ENCODE results near the gene GDF11.

The GDF11 gene

DNA sequence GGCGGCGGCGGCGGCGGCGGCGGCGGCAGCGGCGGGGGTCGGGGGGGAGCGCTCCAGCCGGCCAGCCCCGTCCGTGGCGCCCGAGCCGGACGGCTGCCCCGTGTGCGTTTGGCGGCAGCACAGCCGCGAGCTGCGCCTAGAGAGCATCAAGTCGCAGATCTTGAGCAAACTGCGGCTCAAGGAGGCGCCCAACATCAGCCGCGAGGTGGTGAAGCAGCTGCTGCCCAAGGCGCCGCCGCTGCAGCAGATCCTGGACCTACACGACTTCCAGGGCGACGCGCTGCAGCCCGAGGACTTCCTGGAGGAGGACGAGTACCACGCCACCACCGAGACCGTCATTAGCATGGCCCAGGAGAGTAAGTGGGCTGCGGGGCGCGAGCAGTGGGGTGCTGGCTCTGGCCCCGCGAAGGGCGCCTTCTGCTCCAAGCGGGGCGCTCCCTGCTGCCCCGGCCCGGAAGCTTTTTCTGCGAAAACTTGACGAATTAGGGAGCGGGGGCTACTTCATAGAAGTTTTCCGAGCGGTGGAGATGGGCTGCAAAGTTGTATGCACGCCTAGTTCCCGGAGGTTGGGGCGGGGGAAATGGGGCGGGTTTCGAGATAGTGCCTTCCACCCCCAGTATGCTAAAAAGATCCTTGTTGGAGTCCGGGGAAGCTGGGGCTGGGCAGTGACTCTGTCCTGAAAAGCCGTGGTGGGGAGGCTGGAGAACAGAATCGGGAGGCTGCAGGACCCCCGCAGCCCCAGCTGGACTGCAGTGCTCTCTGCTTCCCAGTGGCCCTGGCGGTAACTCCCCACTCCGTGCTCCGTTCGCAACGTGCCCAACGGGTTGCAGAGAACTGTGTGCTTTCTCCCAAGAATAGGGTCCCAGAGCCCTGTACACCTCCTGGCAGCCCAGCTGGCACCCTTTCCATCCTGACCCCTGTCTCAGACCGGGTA is 751 bp downstream of the GDF11 start:
- peak overlapping the region; percentile 65 for H3K9ac ChIP-seq (ENCODE audit: low read length)
- peak overlapping the region; percentile 57 for H3K4me2 ChIP-seq (ENCODE audit: low read depth, low read length, poor library complexity, severe bottlenecking)
- no peaks in the 10 kb centered on the region for H3K36me3 ChIP-seq (ENCODE audit: low read length)
- H3K27ac ChIP-seq (ENCODE audit: low read depth, low read length) = no peak overlapping the region
- H3F3A ChIP-seq (ENCODE audit: insufficient read depth) = peaks cover 13% of the 10 kb centered on the region
- no peaks in the 10 kb centered on the region for H4K20me1 ChIP-seq (ENCODE audit: low read depth, low read length)
- peak overlapping the region; percentile 72 for H3K4me3 ChIP-seq (ENCODE audit: insufficient read depth, low read length, poor library complexity, severe bottlenecking)
- TF ChIP-seq EZH2phosphoT487 (conservative IDR thresholded peaks at IDR 0.05; ENCODE audit: low read length) = no peak
- TF ChIP-seq, protein P1, sequence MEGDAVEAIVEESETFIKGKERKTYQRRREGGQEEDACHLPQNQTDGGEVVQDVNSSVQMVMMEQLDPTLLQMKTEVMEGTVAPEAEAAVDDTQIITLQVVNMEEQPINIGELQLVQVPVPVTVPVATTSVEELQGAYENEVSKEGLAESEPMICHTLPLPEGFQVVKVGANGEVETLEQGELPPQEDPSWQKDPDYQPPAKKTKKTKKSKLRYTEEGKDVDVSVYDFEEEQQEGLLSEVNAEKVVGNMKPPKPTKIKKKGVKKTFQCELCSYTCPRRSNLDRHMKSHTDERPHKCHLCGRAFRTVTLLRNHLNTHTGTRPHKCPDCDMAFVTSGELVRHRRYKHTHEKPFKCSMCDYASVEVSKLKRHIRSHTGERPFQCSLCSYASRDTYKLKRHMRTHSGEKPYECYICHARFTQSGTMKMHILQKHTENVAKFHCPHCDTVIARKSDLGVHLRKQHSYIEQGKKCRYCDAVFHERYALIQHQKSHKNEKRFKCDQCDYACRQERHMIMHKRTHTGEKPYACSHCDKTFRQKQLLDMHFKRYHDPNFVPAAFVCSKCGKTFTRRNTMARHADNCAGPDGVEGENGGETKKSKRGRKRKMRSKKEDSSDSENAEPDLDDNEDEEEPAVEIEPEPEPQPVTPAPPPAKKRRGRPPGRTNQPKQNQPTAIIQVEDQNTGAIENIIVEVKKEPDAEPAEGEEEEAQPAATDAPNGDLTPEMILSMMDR (IDR thresholded peaks at IDR 0.05; ENCODE audit: insufficient read depth, low read length, poor library complexity, severe bottlenecking) = no peak
- H3K9me3 ChIP-seq (ENCODE audit: insufficient read depth, low read length) = no peaks in the 10 kb centered on the region
- H3K79me2 ChIP-seq (ENCODE audit: insufficient read depth, low read length) = no peaks in the 10 kb centered on the region
- no peaks in the 10 kb centered on the region for H3K9me2 ChIP-seq (replicated peaks; ENCODE audit: insufficient read depth, low read length)
- no peaks in the 10 kb centered on the region for H3K27me3 ChIP-seq (ENCODE audit: low read length)
- H2AFZ ChIP-seq (ENCODE audit: low read depth, low read length, severe bottlenecking) = peak overlapping the region; percentile 78

DNA sequence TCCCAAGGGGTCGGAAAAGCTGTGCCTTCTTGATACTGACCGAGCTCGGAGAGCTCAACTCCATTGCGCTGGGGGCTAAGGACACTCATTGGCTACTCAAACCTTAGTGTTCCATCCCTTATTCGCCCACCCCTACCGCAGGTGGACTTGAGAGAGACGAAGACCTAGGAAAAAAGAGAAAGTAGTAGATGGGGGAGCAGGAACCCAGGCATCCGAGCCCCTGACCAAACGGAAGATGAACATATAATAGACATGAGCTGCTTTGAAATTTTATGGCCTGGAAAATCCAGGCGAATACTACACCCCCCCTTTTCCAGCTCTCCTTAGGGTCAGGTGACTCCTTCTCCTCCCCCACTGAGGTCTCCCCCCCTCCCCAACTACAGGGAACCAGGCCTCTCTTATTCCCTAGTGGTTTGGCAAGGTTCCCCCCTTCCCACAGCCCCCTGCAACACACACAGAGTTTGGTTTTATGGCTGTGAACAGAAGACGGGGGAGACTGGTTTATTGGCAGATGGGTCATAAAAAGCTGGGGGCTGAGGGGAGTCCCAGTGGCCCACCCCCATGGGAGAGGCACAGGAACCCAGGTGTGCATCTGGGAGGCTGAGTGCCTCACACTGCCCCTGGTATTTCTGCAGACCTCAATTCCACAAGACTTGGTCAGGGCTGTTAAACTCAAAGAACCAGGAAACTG is 1.6 kb downstream of the GDF11 start:
- Histone ChIP-seq H2AFZ (ENCODE audit: low read depth, low read length, severe bottlenecking) (no peak overlapping the region), H3K4me3 (ENCODE audit: insufficient read depth, low read length, poor library complexity, severe bottlenecking) (peak overlapping the region; percentile 72), H3K9ac (ENCODE audit: low read length) (peak overlapping the region; percentile 65), H3K79me2 (ENCODE audit: insufficient read depth, low read length) (no peaks in the 10 kb centered on the region), H3K4me2 (ENCODE audit: low read depth, low read length, poor library complexity, severe bottlenecking) (peak overlapping the region; percentile 57), H3K9me2 (replicated peaks; ENCODE audit: insufficient read depth, low read length) (no peaks in the 10 kb centered on the region), H3K9me3 (ENCODE audit: insufficient read depth, low read length) (no peaks in the 10 kb centered on the region), H3F3A (ENCODE audit: insufficient read depth) (peaks cover 10% of the 10 kb centered on the region), H3K36me3 (ENCODE audit: low read length) (no peaks in the 10 kb centered on the region), H3K27me3 (ENCODE audit: low read length) (no peaks in the 10 kb centered on the region), H3K27ac (ENCODE audit: low read depth, low read length) (no peak overlapping the region), H4K20me1 (ENCODE audit: low read depth, low read length) (no peaks in the 10 kb centered on the region)
- TF ChIP-seq, protein P1 (IDR thresholded peaks at IDR 0.05; ENCODE audit: insufficient read depth, low read length, poor library complexity, severe bottlenecking) = no peak
- no peak for TF ChIP-seq EZH2phosphoT487 (conservative IDR thresholded peaks at IDR 0.05; ENCODE audit: low read length)

DNA sequence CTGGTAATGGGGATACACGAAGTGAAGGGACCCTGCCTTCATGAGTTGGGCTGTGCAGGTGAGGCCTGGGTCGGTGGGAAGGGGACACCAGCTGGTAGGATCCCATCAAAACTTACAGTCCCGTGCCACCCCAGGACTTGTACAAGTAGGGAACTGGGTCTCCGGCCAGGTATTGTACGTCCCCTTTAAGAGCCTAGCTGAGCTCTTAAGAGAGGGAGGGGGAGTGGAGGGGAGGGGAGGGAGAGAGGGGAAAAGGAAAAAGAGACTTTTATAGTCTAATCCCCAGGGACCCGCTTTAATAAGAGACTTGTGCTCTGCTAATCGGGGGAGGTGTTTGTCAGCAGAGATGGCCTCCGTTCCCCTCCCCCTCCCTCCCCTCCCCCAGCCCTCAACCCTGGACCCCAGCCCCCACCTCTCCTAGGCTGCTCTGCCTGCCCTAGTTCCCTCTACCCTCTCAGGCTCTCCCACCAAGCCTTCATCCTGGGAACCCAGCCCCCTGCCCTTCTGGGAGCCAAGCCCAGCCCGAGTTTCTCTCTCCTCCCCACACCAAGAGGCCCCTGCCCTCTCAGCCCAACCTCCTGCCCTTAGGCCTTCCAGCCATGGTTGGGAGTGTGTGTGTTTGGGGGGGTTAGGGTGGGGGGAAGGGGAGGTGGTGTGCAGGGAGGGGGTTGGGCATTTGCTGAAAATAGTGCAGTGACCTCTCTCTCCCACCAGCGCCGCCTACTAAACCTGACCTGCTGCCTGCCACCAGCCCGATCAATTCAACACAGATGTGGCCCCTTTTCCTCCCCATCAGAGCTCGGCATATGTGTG is 2.6 kb downstream of the GDF11 start:
- H3F3A ChIP-seq (ENCODE audit: insufficient read depth) = peaks cover 6% of the 10 kb centered on the region; the same call in 1 of the 2 replicates
- H3K4me2 ChIP-seq (ENCODE audit: low read depth, low read length, poor library complexity, severe bottlenecking) = no peak overlapping the region
- H3K9me2 ChIP-seq (replicated peaks; ENCODE audit: insufficient read depth, low read length) = no peaks in the 10 kb centered on the region
- no peaks in the 10 kb centered on the region for H3K27me3 ChIP-seq (ENCODE audit: low read length)
- H3K79me2 ChIP-seq (ENCODE audit: insufficient read depth, low read length) = no peaks in the 10 kb centered on the region
- no peak overlapping the region for H3K4me3 ChIP-seq (ENCODE audit: insufficient read depth, low read length, poor library complexity, severe bottlenecking)
- H3K9ac ChIP-seq (ENCODE audit: low read length) = no peak overlapping the region
- no peaks in the 10 kb centered on the region for H4K20me1 ChIP-seq (ENCODE audit: low read depth, low read length)
- H3K36me3 ChIP-seq (ENCODE audit: low read length) = no peaks in the 10 kb centered on the region
- no peaks in the 10 kb centered on the region for H3K9me3 ChIP-seq (ENCODE audit: insufficient read depth, low read length)
- TF ChIP-seq, protein P1 (IDR thresholded peaks at IDR 0.05; ENCODE audit: insufficient read depth, low read length, poor library complexity, severe bottlenecking) = no peak
- TF ChIP-seq EZH2phosphoT487 (conservative IDR thresholded peaks at IDR 0.05; ENCODE audit: low read length) = no peak
- no peak overlapping the region for H2AFZ ChIP-seq (ENCODE audit: low read depth, low read length, severe bottlenecking)
- no peak overlapping the region for H3K27ac ChIP-seq (ENCODE audit: low read depth, low read length)

All from SU-DHL-6 (cell line).